BJ (cell line): ENCODE measurements around the gene OR4A15. TPM values are rescaled to one million over a fixed set of nuclear protein-coding genes. Genes with fewer than 3 reads are reported as not detected.

Experiments used
- CTCF ChIA-PET: fragments of 350-600 bp; formaldehyde crosslinking; extraction: SDS; loops from one replicate; lab custom pipeline; 2021; ENCODE audit warnings: antibody characterized with exemption, inconsistent platforms; lab: Yijun Ruan, JAX
- POLR2A ChIA-PET: fragments of 300-600 bp; sonication (Branson Sonifier 250); formaldehyde crosslinking; extraction: SDS; loops from one replicate; lab custom pipeline; 2021; ENCODE audit warnings: antibody characterized with exemption; lab: Charles Lee
- DNase-seq: peaks from one replicate; pipeline ENCODE4 v3.0.0-alpha.2; 2011; ENCODE audit warnings: low read depth
- H3K27me3 ChIP-seq: 2 replicates; pipeline ENCODE4 v1.6.0; 2011; ENCODE audit warnings: low read length; ENCODE audit not compliant: control insufficient read depth, insufficient read depth
- H3K36me3 ChIP-seq: 2 replicates; pipeline ENCODE4 v1.5.1; 2011; ENCODE audit warnings: low read length; ENCODE audit not compliant: control insufficient read depth, insufficient read depth
- H3K4me3 ChIP-seq: 2 replicates; pipeline ENCODE4 v1.5.1; 2011; ENCODE audit warnings: low read depth, mild to moderate bottlenecking, control low read depth, low read length
- polyA plus RNA-seq: library from polyadenylated mRNA; depleted of rRNA; stranded (reverse); fragments of >200 nt; gene quantifications from 2 replicates; pipeline ENCODE4 v1.2.3, GENCODE V29; 2011; rRNA removed
- small RNA-seq: library from RNA; depleted of rRNA; stranded (forward); fragments of <200 nt; gene quantifications from one replicate; pipeline ENCODE3, GENCODE V24; 2012; ENCODE audit warnings: low replicate concordance, low read depth; ENCODE audit not compliant: insufficient read length
- TF ChIP-seq, protein P1 (sequence below): IDR thresholded peaks from 2 replicates; pipeline ENCODE4 v1.5.1; 2011; ENCODE audit warnings: low read depth, mild to moderate bottlenecking, control low read depth, inconsistent platforms, low read length, moderate library complexity; ENCODE audit not compliant: insufficient read depth

The OR4A15 gene
- polyA plus RNA-seq, 1 experiment, result not detected

DNA sequence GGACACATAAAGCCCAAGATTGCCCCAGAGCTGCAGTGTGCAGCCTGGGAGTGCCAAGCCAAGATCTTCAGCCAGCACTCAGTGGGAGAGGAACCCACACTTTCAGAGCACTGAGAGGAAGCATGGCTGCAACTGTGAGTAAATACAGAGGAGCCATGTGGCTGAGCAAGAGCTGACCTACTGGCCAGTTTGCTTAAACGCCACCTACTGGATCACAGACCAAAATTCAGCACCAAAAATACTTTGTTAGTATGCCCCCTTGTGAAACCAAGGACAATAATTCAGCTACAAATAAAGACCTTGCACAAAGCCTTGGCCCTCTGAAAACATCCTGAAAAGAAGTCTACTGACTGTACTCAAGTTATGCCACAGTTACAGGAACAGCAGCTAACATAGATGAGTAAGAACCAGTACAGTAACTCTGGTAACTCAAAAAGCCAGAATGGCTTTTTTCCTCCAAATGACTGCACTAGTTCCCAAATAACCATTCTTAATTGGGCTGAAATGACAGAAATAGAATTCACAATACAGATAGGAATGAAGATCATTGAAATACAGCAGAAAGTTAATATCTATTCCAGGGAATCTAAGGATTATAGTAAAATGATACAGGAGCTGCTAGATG is 10.1 kb upstream of the OR4A15 start:
- ChIA-PET POLR2A (no interaction called here), CTCF (no interaction called here)
- H3K27me3 ChIP-seq, result no peaks in the 10 kb centered on the region
- no peak for DNase-seq
- no peak overlapping the region for H3K4me3 ChIP-seq
- no peaks in the 10 kb centered on the region for H3K36me3 ChIP-seq
- TF ChIP-seq, protein P1, sequence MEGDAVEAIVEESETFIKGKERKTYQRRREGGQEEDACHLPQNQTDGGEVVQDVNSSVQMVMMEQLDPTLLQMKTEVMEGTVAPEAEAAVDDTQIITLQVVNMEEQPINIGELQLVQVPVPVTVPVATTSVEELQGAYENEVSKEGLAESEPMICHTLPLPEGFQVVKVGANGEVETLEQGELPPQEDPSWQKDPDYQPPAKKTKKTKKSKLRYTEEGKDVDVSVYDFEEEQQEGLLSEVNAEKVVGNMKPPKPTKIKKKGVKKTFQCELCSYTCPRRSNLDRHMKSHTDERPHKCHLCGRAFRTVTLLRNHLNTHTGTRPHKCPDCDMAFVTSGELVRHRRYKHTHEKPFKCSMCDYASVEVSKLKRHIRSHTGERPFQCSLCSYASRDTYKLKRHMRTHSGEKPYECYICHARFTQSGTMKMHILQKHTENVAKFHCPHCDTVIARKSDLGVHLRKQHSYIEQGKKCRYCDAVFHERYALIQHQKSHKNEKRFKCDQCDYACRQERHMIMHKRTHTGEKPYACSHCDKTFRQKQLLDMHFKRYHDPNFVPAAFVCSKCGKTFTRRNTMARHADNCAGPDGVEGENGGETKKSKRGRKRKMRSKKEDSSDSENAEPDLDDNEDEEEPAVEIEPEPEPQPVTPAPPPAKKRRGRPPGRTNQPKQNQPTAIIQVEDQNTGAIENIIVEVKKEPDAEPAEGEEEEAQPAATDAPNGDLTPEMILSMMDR, result no peak

GRCh38 chr11:55401011-55401410 is 33.2 kb downstream of the OR4A15 start:
- Histone ChIP-seq H3K27me3 (no peaks in the 10 kb centered on the region), H3K4me3 (no peak overlapping the region), H3K36me3 (no peaks in the 10 kb centered on the region)
- ChIA-PET POLR2A (no interaction called here), CTCF (no interaction called here)
- DNase-seq, result no peak
- TF ChIP-seq, protein P1, result no peak

Small RNA genes lying within 50 kb of the gene (small RNA-seq; reads per million reads assigned to genes)
- gene OR4X7P, result not detected

Other genes with a start within 250 kb of the OR4A15 start
- gene TRIM48, start 105.8 kb upstream of the OR4A15 start, polyA plus RNA-seq, result not detected in 2 replicates
- gene OR4A16, start 24.8 kb upstream of the OR4A15 start, polyA plus RNA-seq, result not detected in 2 replicates
- not detected in 2 replicates for gene OR4C15, start 186.5 kb downstream of the OR4A15 start, polyA plus RNA-seq
- not detected in 2 replicates for gene OR4C16, start 204.2 kb downstream of the OR4A15 start, polyA plus RNA-seq
- not detected in 2 replicates for gene OR4C11, start 239.7 kb downstream of the OR4A15 start, polyA plus RNA-seq